ENCODE measurements around the gene CGNL1.

DNA sequence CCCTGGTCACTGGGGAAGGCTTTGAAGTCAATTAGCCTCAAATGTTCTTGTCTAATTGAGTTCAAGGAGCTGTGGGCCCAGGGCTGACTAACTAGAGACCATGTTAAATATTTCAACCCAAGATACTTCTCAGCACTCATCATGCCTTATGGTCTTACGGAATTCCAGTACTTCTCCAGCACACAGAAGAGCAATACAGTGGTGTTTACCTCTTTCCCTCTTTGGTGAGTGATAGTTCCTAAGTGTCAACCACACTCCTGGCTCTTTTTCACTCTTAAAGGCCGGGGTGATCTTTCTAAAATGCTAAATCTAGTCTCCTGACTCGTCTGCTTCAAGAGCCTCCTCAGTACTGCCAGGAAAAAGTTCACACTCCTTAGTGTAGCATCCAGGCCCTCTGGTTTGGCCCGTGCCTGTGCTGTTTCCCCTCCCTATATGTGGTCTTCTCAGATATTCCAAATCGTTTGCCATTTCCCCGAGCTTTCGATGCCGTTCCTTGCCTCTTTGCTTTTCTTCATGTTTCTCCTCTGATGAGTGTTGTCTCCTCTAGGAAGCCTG, 220.1 kb downstream of the CGNL1 start:
- TF ChIP-seq EZH2 (IDR thresholded peaks at IDR 0.05; ENCODE audit: borderline replicate concordance) (no peak), EZH2phosphoT487 (IDR thresholded peaks at IDR 0.05; ENCODE audit: low read depth, severe bottlenecking, unreplicated experiment) (no peak)
- TF ChIP-seq, protein P1, sequence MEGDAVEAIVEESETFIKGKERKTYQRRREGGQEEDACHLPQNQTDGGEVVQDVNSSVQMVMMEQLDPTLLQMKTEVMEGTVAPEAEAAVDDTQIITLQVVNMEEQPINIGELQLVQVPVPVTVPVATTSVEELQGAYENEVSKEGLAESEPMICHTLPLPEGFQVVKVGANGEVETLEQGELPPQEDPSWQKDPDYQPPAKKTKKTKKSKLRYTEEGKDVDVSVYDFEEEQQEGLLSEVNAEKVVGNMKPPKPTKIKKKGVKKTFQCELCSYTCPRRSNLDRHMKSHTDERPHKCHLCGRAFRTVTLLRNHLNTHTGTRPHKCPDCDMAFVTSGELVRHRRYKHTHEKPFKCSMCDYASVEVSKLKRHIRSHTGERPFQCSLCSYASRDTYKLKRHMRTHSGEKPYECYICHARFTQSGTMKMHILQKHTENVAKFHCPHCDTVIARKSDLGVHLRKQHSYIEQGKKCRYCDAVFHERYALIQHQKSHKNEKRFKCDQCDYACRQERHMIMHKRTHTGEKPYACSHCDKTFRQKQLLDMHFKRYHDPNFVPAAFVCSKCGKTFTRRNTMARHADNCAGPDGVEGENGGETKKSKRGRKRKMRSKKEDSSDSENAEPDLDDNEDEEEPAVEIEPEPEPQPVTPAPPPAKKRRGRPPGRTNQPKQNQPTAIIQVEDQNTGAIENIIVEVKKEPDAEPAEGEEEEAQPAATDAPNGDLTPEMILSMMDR (IDR thresholded peaks at IDR 0.05; ENCODE audit: poor library complexity), result no peak

Measured in hepatocyte (in vitro differentiated cells).